ENCODE results near the gene CDH1.

GRCh38 chr16:68754084-68754792 lies 17.1 kb downstream of the CDH1 start:
- TF ChIP-seq CTCF (IDR thresholded peaks at IDR 0.05 in 8 of 11, conservative IDR thresholded peaks at IDR 0.05 in 3 of 11): no peak
- TF ChIP-seq POLR2A (IDR thresholded peaks at IDR 0.05): no peak
- no peak for TF ChIP-seq POLR2AphosphoS5 (IDR thresholded peaks at IDR 0.05)

Data from spleen (tissue), 7 donors.